HepG2 (cell line): ENCODE results near the gene PSMG1. TPM values are rescaled to one million over a fixed set of nuclear protein-coding genes. Genes with fewer than 3 reads are reported as not detected.
"Not testable (repeated sequence)": the region's sequence is repeated elsewhere in the genome, so short reads cannot be mapped to it uniquely, and the experiment has no call there.

ENCODE experiments used
- ATAC-seq: fragments of 200-7000 bp; cut with Tn5 transposase; 3 replicates; pipeline ENCODE4 v1.9.1; 2020; ENCODE audit warnings: mild to moderate bottlenecking, moderate library complexity
- BruUV-seq: library from RNA; stranded (reverse); fragments of 400-500 nt; replicated peaks from 2 replicates; lab custom pipeline; 2021; lab: Mats Ljungman, UMichigan
- CTCF ChIA-PET: fragments of 300-600 bp; formaldehyde crosslinking; extraction: SDS; loops from one replicate; lab custom pipeline; 2021; ENCODE audit warnings: low total read pairs, inconsistent platforms, low intra/inter-chr PET ratio; lab: Yijun Ruan, JAX
- POLR2A ChIA-PET: fragments of 350-600 bp; sonication (Branson Sonifier 250); formaldehyde crosslinking; loops from one replicate; lab custom pipeline; 2020; ENCODE audit warnings: antibody characterized with exemption, inconsistent platforms; lab: Yijun Ruan, JAX
- DNase-seq: peaks from one replicate; pipeline ENCODE4 v3.0.0-alpha.2; 2015; ENCODE audit warnings: low spot score
- FAIRE-seq: peaks from 3 replicates; lab custom pipeline; 2011; peaks lifted over from hg19 to GRCh38; lab: Jason Lieb, UNC
- H2AFZ ChIP-seq: one replicate; pipeline ENCODE4 v1.6.1; 2011; ENCODE audit warnings: low read length, inconsistent platforms
- H3K27ac ChIP-seq: fragments of 300-600 bp; 3 replicates; pipeline ENCODE4 v1.8.0; 2011; ENCODE audit warnings: mixed run types, mild to moderate bottlenecking, mixed read lengths, low read length, inconsistent platforms; ENCODE audit not compliant: insufficient read depth; ENCODE audit errors: extremely low read length
- H3K27me3 ChIP-seq, 2 experiments: fragments of 200-600 bp in 1 of 2; 2 replicates in 1 of 2; 3 replicates in 1 of 2; pipeline versions ENCODE4 v1.6.0 to v1.8.0; 2011; ENCODE audit warnings: low read length in 2 of 2, mild to moderate bottlenecking in 2 of 2, moderate library complexity in 2 of 2, inconsistent platforms in 1 of 2; ENCODE audit not compliant: insufficient read depth in 2 of 2, control insufficient read depth in 1 of 2
- H3K36me3 ChIP-seq, 2 experiments: fragments of 200-600 bp in 1 of 2; replicated peaks in 1 of 2; 2 replicates in 1 of 2; 3 replicates in 1 of 2; pipeline versions ENCODE4 v1.5.1 to v1.8.0; 2011; ENCODE audit warnings: low read length in 2 of 2, inconsistent platforms in 1 of 2; ENCODE audit not compliant: insufficient read depth in 2 of 2, control insufficient read depth in 1 of 2
- H3K4me1 ChIP-seq: 2 replicates; pipeline ENCODE4 v1.5.1; 2012; ENCODE audit warnings: low read length, inconsistent platforms; ENCODE audit not compliant: insufficient read depth
- H3K4me2 ChIP-seq: 2 replicates; pipeline ENCODE4 v1.6.0; 2011; ENCODE audit warnings: low read depth, low read length, inconsistent platforms
- H3K4me3 ChIP-seq, 3 experiments: fragments of 200-600 bp in 1 of 3; sonication (generic), shearing (Covaris generic) in 1 of 3; replicated peaks in 1 of 3; 2 replicates each; pipeline ENCODE4 v1.5.1; 2011 to 2016; ENCODE audit warnings: low read length in 3 of 3, inconsistent platforms in 2 of 3, low read depth in 2 of 3, mild to moderate bottlenecking in 2 of 3, control low read depth in 1 of 3, mixed read lengths in 1 of 3; ENCODE audit not compliant: insufficient read depth in 1 of 3
- H3K79me2 ChIP-seq: one replicate; pipeline ENCODE4 v1.6.1; 2011; ENCODE audit warnings: low read length, inconsistent platforms; ENCODE audit not compliant: insufficient read depth
- H3K9ac ChIP-seq: 2 replicates; pipeline ENCODE4 v1.6.0; 2011; ENCODE audit warnings: mild to moderate bottlenecking, low read depth, low read length, inconsistent platforms; ENCODE audit not compliant: insufficient read depth
- H3K9me3 ChIP-seq: 2 replicates; pipeline ENCODE4 v1.5.1; 2012; ENCODE audit warnings: mild to moderate bottlenecking, low read length
- H4K20me1 ChIP-seq: 2 replicates; pipeline ENCODE4 v1.6.0; 2011; ENCODE audit warnings: inconsistent platforms, mild to moderate bottlenecking, low read length, moderate library complexity; ENCODE audit not compliant: insufficient read depth
- AGO2 ChIP-seq: fragments of 200-400 bp; formaldehyde crosslinking; optimal IDR thresholded peaks from 2 replicates; pipeline ENCODE3; 2017; ENCODE audit warnings: mild to moderate bottlenecking, low read depth, low read length, moderate library complexity
- CBFB ChIP-seq: sonication (generic); formaldehyde crosslinking; IDR thresholded peaks from 2 replicates; pipeline ENCODE4 v1.4.0; 2020; ENCODE audit warnings: missing genetic modification reagents
- CBX5 ChIP-seq: sonication (generic); formaldehyde crosslinking; IDR thresholded peaks from 2 replicates; pipeline ENCODE4 v1.4.0; 2020; ENCODE audit warnings: missing genetic modification reagents, borderline replicate concordance
- FOXA1 ChIP-seq, 2 experiments: fragments of 450-650 bp in 1 of 2; sonication (generic) in 1 of 2; formaldehyde crosslinking in 1 of 2; IDR thresholded peaks; 2 replicates each; pipeline versions ENCODE4 v1.4.0 to v1.6.1; 2016 to 2020; ENCODE audit warnings: missing genetic modification reagents in 1 of 2
- MAZ ChIP-seq, 2 experiments: sonication (generic) in 1 of 2; formaldehyde crosslinking in 1 of 2; IDR thresholded peaks; 2 replicates each; pipeline versions ENCODE4 v1.5.0 to v1.6.1; 2012 to 2020; ENCODE audit warnings: low read depth in 2 of 2, mild to moderate bottlenecking in 2 of 2, borderline replicate concordance in 1 of 2, improper control_type of control experiment in 1 of 2, low read length in 1 of 2, missing genetic modification reagents in 1 of 2, moderate library complexity in 1 of 2
- RAD21 ChIP-seq: fragments of 450-650 bp; formaldehyde crosslinking; IDR thresholded peaks from 2 replicates; pipeline ENCODE4 v1.5.0; 2020; ENCODE audit warnings: mild to moderate bottlenecking
- SMC3 ChIP-seq: IDR thresholded peaks from 2 replicates; pipeline ENCODE4 v1.6.1; 2011; ENCODE audit warnings: low read length, improper control_type of control experiment
- STAG1 ChIP-seq: sonication (generic); formaldehyde crosslinking; IDR thresholded peaks from 2 replicates; pipeline ENCODE4 v1.4.0; 2020; ENCODE audit warnings: missing genetic modification reagents
- ZMYM2 ChIP-seq: sonication (generic); formaldehyde crosslinking; IDR thresholded peaks from 2 replicates; pipeline ENCODE4 v1.8.0; 2022; ENCODE audit warnings: mild to moderate bottlenecking, missing genetic modification reagents
- ZNF121 ChIP-seq: sonication (generic); formaldehyde crosslinking; IDR thresholded peaks from 2 replicates; pipeline ENCODE4 v1.5.0; 2020; ENCODE audit warnings: mild to moderate bottlenecking, missing genetic modification reagents
- ZNF451 ChIP-seq: sonication (generic); formaldehyde crosslinking; IDR thresholded peaks from 2 replicates; pipeline ENCODE4 v1.5.0; 2020; ENCODE audit warnings: mild to moderate bottlenecking, missing genetic modification reagents
- WGBS: methylation state at CpG from one replicate; pipeline ENCODE4 v1.1.6; 2017; ENCODE audit warnings: low lambda C conversion rate; 5-methylcytosine and 5-hydroxymethylcytosine counted together
- in situ Hi-C: cut with HindIII; loops from 2 replicates; pipeline ENCODE4 v1.10.0; 2017; ENCODE audit warnings: low pct_unique_long_range_greater_than_20kb; ENCODE audit not compliant: extremely low pct_ligation_motif_present
- intact Hi-C: fragments of 100-400 bp; cut with micrococcal nuclease; formaldehyde crosslinking; loops from one replicate; pipeline ENCODE4 v1.10.0; 2022; ENCODE audit not compliant: unreplicated experiment
- polyA plus RNA-seq, 8 experiments: library from polyadenylated mRNA; depleted of rRNA in 3 of 8; stranded (reverse) in 7 of 8; unstranded in 1 of 8; fragments of >200 nt; fragmentation: Illumina TruSeq in 4 of 8; extraction: Trizol in 4 of 8; gene quantifications; 2 replicates each; pipeline versions ENCODE4 v1.2.1 to v1.2.3, GENCODE V29; 2011 to 2016; ENCODE audit warnings: low read depth in 4 of 8, missing spikeins in 1 of 8, mixed read lengths in 1 of 8; ENCODE audit not compliant: insufficient read depth in 1 of 8
- total RNA-seq, 5 experiments: library from RNA; depleted of rRNA; stranded (reverse); fragments of >200 nt; fragmentation: Illumina TruSeq; extraction: Trizol; gene quantifications; 2 replicates each; pipeline ENCODE4 v1.2.3, GENCODE V29; 2016; ENCODE audit warnings: low read depth in 1 of 5
- TF ChIP-seq, protein P1 (sequence below): sonication (generic); formaldehyde crosslinking; IDR thresholded peaks from 2 replicates; pipeline ENCODE4 v1.5.0; 2020; ENCODE audit warnings: mild to moderate bottlenecking, missing genetic modification reagents, moderate library complexity
- TF ChIP-seq, protein P2 (sequence below): sonication (generic); formaldehyde crosslinking; IDR thresholded peaks from 2 replicates; pipeline ENCODE4 v1.4.0; 2020; ENCODE audit warnings: missing genetic modification reagents

PSMG1 gene
- total and polyA plus RNA-seq, 2 of the 13 experiments (the other 11 are each of a cell fraction or from before 2014, with no cell fraction given) = 63.6 to 173 TPM

DNA sequence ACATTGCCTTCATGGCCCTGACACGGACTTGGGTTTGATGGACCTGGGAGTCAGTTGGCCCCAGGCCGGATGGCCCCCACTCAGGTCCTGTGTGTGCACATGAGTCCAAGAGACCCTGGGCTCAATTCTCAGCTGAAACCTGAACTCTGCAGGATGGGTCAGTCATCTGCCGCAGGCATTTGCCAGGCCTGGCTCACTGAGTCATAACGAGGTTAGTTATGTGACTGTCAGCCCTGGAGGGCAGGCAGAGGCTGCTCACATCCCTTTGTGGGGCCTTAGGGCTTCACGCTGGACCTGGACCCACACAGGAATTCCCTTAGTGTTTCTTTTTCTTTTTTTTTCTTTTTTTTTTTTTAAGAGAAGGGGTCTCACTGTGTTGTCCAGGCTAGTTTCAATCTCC is 46.5 kb downstream of the PSMG1 start:
- WGBS = 84% methylated on average over 3 of the region's 5 CpGs
- in situ Hi-C loops (loop anchor here (5.0 to 10.0 kb wide), 3 partner anchors 49 to 632 kb away; no protein-coding TSS in a partner anchor), intact Hi-C loops (loop anchor here (5.0 to 10.0 kb wide), 2 partner anchors 314 to 332 kb away; partner anchors contain the start of gene ETS2)
- H3K27me3 ChIP-seq = peaks cover 0 to 12% of the 10 kb centered on the region in 2 experiments; a peak in 1 of 5 replicates
- ATAC-seq (no peak), FAIRE-seq (no peak), DNase-seq (no peak)
- H3K4me3 ChIP-seq = no peak overlapping the region
- ChIA-PET POLR2A (no interaction called here), CTCF (interaction anchor here (1.1 to 2.5 kb wide), 4 partner anchors 48 to 631 kb away, joined by 4 to 23 read pairs (median 4); no protein-coding TSS in a partner anchor)
- H2AFZ ChIP-seq = no peak overlapping the region
- H3K9ac ChIP-seq = no peak overlapping the region
- no peaks in the 10 kb centered on the region for H3K36me3 ChIP-seq
- no peaks in the 10 kb centered on the region for H4K20me1 ChIP-seq
- H3K4me2 ChIP-seq = no peak overlapping the region
- peaks cover 59% of the 10 kb centered on the region for H3K4me1 ChIP-seq
- no peaks in the 10 kb centered on the region for H3K9me3 ChIP-seq
- no TSS peak for BruUV-seq
- H3K27ac ChIP-seq = no peak overlapping the region
- no peaks in the 10 kb centered on the region for H3K79me2 ChIP-seq
- TF ChIP-seq ZNF121 (CRISPR knock-in tag) = 0 out of 2 replicates have a peak, but pooled peaks have one; percentile 0
- no peak for TF ChIP-seq ZNF451 (CRISPR knock-in tag)
- no peak for TF ChIP-seq CBFB (CRISPR knock-in tag)
- TF ChIP-seq MAZ (IDR thresholded peaks at IDR 0.05; ENCODE audit: borderline replicate concordance, low read depth, low read length) = no peak
- TF ChIP-seq MAZ (CRISPR knock-in tag; IDR thresholded peaks at IDR 0.05; ENCODE audit: low read depth) = no peak
- TF ChIP-seq CBX5 (CRISPR knock-in tag) = no peak
- no peak for TF ChIP-seq ZMYM2 (CRISPR knock-in tag)
- no peak for TF ChIP-seq AGO2

DNA sequence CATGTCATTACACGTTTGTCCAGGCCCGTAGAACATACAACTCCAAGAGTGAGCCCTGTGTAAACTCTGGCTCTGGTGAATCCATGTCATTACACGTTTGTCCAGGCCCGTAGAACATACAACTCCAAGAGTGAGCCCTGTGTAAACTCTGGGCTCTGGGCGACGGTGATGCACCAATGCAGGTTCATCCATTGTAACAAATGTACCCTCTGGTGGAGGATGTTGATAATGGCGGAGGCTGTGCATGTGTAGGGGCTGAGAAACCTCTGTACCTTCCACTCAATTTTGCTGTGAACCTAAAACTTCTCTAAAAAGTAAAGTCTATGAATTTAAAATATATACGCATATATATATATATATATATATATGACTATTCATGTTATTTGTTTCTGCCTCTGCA is 47.1 kb downstream of the PSMG1 start:
- H3K9me3 ChIP-seq; H3K27me3 ChIP-seq; H4K20me1 ChIP-seq; H3K36me3 ChIP-seq; H3K4me2 ChIP-seq; POLR2A ChIA-PET; H3K9ac ChIP-seq; H3K27ac ChIP-seq; H2AFZ ChIP-seq; BruUV-seq; H3K4me3 ChIP-seq; H3K79me2 ChIP-seq; TF ChIP-seq FOXA1 (IDR thresholded peaks at IDR 0.05): not testable (repeated sequence)
- TF ChIP-seq SMC3 (peak; percentile 78), RAD21 (0 out of 2 replicates have a peak, but pooled peaks have one; percentile 35), STAG1 (CRISPR knock-in tag) (peak; percentile 83), FOXA1 (CRISPR knock-in tag; IDR thresholded peaks at IDR 0.05) (0 out of 2 replicates have a peak, but pooled peaks have one; percentile 19)
- TF ChIP-seq, protein P1, sequence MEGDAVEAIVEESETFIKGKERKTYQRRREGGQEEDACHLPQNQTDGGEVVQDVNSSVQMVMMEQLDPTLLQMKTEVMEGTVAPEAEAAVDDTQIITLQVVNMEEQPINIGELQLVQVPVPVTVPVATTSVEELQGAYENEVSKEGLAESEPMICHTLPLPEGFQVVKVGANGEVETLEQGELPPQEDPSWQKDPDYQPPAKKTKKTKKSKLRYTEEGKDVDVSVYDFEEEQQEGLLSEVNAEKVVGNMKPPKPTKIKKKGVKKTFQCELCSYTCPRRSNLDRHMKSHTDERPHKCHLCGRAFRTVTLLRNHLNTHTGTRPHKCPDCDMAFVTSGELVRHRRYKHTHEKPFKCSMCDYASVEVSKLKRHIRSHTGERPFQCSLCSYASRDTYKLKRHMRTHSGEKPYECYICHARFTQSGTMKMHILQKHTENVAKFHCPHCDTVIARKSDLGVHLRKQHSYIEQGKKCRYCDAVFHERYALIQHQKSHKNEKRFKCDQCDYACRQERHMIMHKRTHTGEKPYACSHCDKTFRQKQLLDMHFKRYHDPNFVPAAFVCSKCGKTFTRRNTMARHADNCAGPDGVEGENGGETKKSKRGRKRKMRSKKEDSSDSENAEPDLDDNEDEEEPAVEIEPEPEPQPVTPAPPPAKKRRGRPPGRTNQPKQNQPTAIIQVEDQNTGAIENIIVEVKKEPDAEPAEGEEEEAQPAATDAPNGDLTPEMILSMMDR = peak; percentile 67
- TF ChIP-seq, protein P2, sequence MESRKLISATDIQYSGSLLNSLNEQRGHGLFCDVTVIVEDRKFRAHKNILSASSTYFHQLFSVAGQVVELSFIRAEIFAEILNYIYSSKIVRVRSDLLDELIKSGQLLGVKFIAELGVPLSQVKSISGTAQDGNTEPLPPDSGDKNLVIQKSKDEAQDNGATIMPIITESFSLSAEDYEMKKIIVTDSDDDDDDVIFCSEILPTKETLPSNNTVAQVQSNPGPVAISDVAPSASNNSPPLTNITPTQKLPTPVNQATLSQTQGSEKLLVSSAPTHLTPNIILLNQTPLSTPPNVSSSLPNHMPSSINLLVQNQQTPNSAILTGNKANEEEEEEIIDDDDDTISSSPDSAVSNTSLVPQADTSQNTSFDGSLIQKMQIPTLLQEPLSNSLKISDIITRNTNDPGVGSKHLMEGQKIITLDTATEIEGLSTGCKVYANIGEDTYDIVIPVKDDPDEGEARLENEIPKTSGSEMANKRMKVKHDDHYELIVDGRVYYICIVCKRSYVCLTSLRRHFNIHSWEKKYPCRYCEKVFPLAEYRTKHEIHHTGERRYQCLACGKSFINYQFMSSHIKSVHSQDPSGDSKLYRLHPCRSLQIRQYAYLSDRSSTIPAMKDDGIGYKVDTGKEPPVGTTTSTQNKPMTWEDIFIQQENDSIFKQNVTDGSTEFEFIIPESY (CRISPR knock-in tag) = peak; percentile 49; the same call in 1 of the 2 replicates
- CTCF ChIA-PET = interaction anchor here (1.1 kb wide), 1 partner anchor 47 kb away, joined by 4 read pairs; no protein-coding TSS in a partner anchor
- FAIRE-seq (peak; percentile 72), ATAC-seq (peak; percentile 84), DNase-seq (peak; percentile 43)
- in situ Hi-C loops (loop anchor here (5.0 to 10.0 kb wide), 3 partner anchors 49 to 631 kb away; no protein-coding TSS in a partner anchor), intact Hi-C loops (loop anchor here (5.0 to 10.0 kb wide), 2 partner anchors 314 to 331 kb away; partner anchors contain the start of gene ETS2)
- 66% methylated on average over 4 of the region's 8 CpGs for WGBS
- H3K4me1 ChIP-seq = peaks cover 65% of the 10 kb centered on the region
